A549 (cell line): ENCODE data around the gene KANK2. TPM values are rescaled to one million over a fixed set of nuclear protein-coding genes. Genes with fewer than 3 reads are reported as not detected.

ENCODE experiments used
- ATAC-seq, 2 experiments: fragments of 200-7000 bp in 1 of 2; fragments of >200 bp in 1 of 2; cut with Nextera tagmentation in 1 of 2; cut with Tn5 transposase in 1 of 2; 3 replicates each; pipeline versions ENCODE4 v1.8.0 to v1.9.1; 2018 to 2020; ENCODE audit warnings: mild to moderate bottlenecking in 1 of 2, moderate library complexity in 1 of 2
- CTCF ChIA-PET: fragments of 300-600 bp; sonication (Branson Sonifier 250); formaldehyde crosslinking; extraction: SDS; loops from one replicate; lab custom pipeline; 2021; ENCODE audit warnings: antibody characterized with exemption, inconsistent platforms; lab: Yijun Ruan, JAX
- POLR2A ChIA-PET: fragments of 350-600 bp; formaldehyde crosslinking; extraction: SDS; loops from one replicate; lab custom pipeline; 2021; ENCODE audit warnings: antibody characterized with exemption, inconsistent platforms; lab: Yijun Ruan, JAX
- DNase-seq, 2 experiments: peaks; one replicate each; pipeline versions ENCODE4 v3.0.0 to v3.0.0-alpha.2; 2011 to 2016; ENCODE audit warnings: low read depth in 1 of 2, low spot score in 1 of 2
- FAIRE-seq: peaks from 2 replicates; lab custom pipeline; 2011; peaks lifted over from hg19 to GRCh38; lab: Jason Lieb, UNC
- H3K27ac ChIP-seq, 2 experiments: fragments of >200 bp; sonication (Bioruptor Twin); formaldehyde crosslinking; 3 replicates each; pipeline ENCODE4 v1.5.1; 2016 to 2017
- H3K4me1 ChIP-seq: fragments of >200 bp; sonication (Bioruptor Twin); formaldehyde crosslinking; 3 replicates; pipeline ENCODE4 v1.6.1; 2016
- H3K4me2 ChIP-seq: fragments of >200 bp; sonication (Bioruptor Twin); formaldehyde crosslinking; 3 replicates; pipeline ENCODE4 v1.6.1; 2016
- H3K4me3 ChIP-seq: fragments of >200 bp; sonication (Bioruptor Twin); formaldehyde crosslinking; 3 replicates; pipeline ENCODE4 v1.5.1; 2016
- H3K9me3 ChIP-seq: fragments of >200 bp; sonication (Bioruptor Twin); formaldehyde crosslinking; 3 replicates; pipeline ENCODE4 v1.6.1; 2016
- CBX8 ChIP-seq: fragments of 200-600 bp; sonication (generic); IDR thresholded peaks from 2 replicates; pipeline ENCODE4 v1.6.1; 2016
- CHD2 ChIP-seq: fragments of 150-350 bp; IDR thresholded peaks from 2 replicates; pipeline ENCODE4 v1.6.1; 2014; ENCODE audit warnings: low read length; ENCODE audit not compliant: partially characterized antibody
- CHD4 ChIP-seq: fragments of 200-600 bp; sonication (generic); IDR thresholded peaks from 2 replicates; pipeline ENCODE4 v1.6.1; 2016; ENCODE audit warnings: antibody characterized with exemption, mild to moderate bottlenecking, borderline replicate concordance
- ELK1 ChIP-seq: fragments of 150-350 bp; IDR thresholded peaks from 2 replicates; pipeline ENCODE4 v1.6.1; 2014; ENCODE audit warnings: low read depth, mild to moderate bottlenecking, low read length
- HES2 ChIP-seq: fragments of >200 bp; sonication (Bioruptor Twin); formaldehyde crosslinking; IDR thresholded peaks from 2 replicates; pipeline ENCODE4 v1.6.1; 2016
- HOXB13 ChIP-seq: fragments of 250-450 bp; sonication (Bioruptor Pico); IDR thresholded peaks from 2 replicates; pipeline ENCODE4 v1.5.0; 2020; ENCODE audit warnings: low read depth, mild to moderate bottlenecking, moderate library complexity
- HOXB5 ChIP-seq: fragments of 250-450 bp; sonication (Bioruptor Pico); IDR thresholded peaks from 2 replicates; pipeline ENCODE4 v1.5.0; 2020; ENCODE audit warnings: mild to moderate bottlenecking, moderate library complexity
- JUN ChIP-seq, 2 experiments: fragments of >200 bp; sonication (Bioruptor Twin); formaldehyde crosslinking; IDR thresholded peaks; 2 replicates in 1 of 2; 3 replicates in 1 of 2; pipeline ENCODE4 v1.6.1; 2016 to 2017
- JUNB ChIP-seq: fragments of >200 bp; sonication (Bioruptor Twin); formaldehyde crosslinking; IDR thresholded peaks from 2 replicates; pipeline ENCODE4 v1.6.1; 2016
- NFE2L2 ChIP-seq: fragments of 150-350 bp; conservative IDR thresholded peaks from 2 replicates; pipeline ENCODE4 v1.6.1; 2014; ENCODE audit warnings: low read length
- PHF8 ChIP-seq: fragments of 200-600 bp; sonication (generic); IDR thresholded peaks from 2 replicates; pipeline ENCODE4 v1.6.1; 2016; ENCODE audit warnings: low read depth, mild to moderate bottlenecking, antibody characterized with exemption, moderate library complexity, borderline replicate concordance
- POLR2A ChIP-seq: IDR thresholded peaks from 2 replicates; pipeline ENCODE4 v1.6.1; 2012; ENCODE audit warnings: mild to moderate bottlenecking, low read length
- POLR2AphosphoS2 ChIP-seq: conservative IDR thresholded peaks from 2 replicates; pipeline ENCODE4 v1.6.1; 2012; ENCODE audit warnings: low read length, improper control_type of control experiment, inconsistent platforms
- SREBF2 ChIP-seq: fragments of 450-650 bp; IDR thresholded peaks from 2 replicates; pipeline ENCODE4 v1.6.1; 2014; ENCODE audit warnings: mild to moderate bottlenecking, moderate library complexity
- USF2 ChIP-seq: fragments of 450-650 bp; IDR thresholded peaks from 2 replicates; pipeline ENCODE4 v1.6.1; 2014; ENCODE audit warnings: antibody characterized with exemption
- ZC3H11A ChIP-seq: fragments of 450-650 bp; IDR thresholded peaks from 2 replicates; pipeline ENCODE4 v1.6.1; 2014; ENCODE audit warnings: antibody characterized with exemption, mild to moderate bottlenecking
- ZFP36 ChIP-seq: fragments of 450-650 bp; IDR thresholded peaks from 2 replicates; pipeline ENCODE4 v1.6.1; 2014; ENCODE audit warnings: borderline replicate concordance; ENCODE audit not compliant: partially characterized antibody
- WGBS: methylation state at CpG from one replicate; pipeline ENCODE4 v1.1.6; 2017; ENCODE audit errors: missing lambda C conversion rate; 5-methylcytosine and 5-hydroxymethylcytosine counted together
- polyA plus RNA-seq, 4 experiments: library from polyadenylated mRNA; depleted of rRNA in 3 of 4; stranded (reverse); fragments of >200 nt; fragmentation: RNase III in 1 of 4; extraction: RNeasy Plus Mini Kit Qiagen cat#74134 plus additional on column Dnase treatment in 1 of 4; gene quantifications; 2 replicates in 3 of 4; 3 replicates in 1 of 4; pipeline ENCODE4 v1.2.3, GENCODE V29; 2011 to 2017
- TF ChIP-seq, protein P1 (sequence below): IDR thresholded peaks from 2 replicates; pipeline ENCODE4 v1.6.1; 2012
- TF ChIP-seq, protein P2 (sequence below): fragments of >200 bp; sonication (Bioruptor Twin); formaldehyde crosslinking; IDR thresholded peaks from 3 replicates; pipeline ENCODE4 v1.5.1; 2016
- TF ChIP-seq, protein P3 (sequence below): fragments of >200 bp; sonication (Bioruptor Twin); formaldehyde crosslinking; IDR thresholded peaks from 3 replicates; pipeline ENCODE4 v1.6.1; 2016

KANK2 gene
- polyA plus RNA-seq, 2 of the 4 experiments (the other 2 are of a cell fraction), result 20.5 to 68.0 TPM

GRCh38 chr19:11198769-11199424, 1.6 kb upstream of the KANK2 start:
- H3K4me1 ChIP-seq, result peaks cover 50% of the 10 kb centered on the region
- ChIA-PET POLR2A (interaction anchor here (0.7 to 1.7 kb wide), 3 partner anchors 56 to 113 kb away, joined by 4 to 8 read pairs (median 7); no protein-coding TSS in a partner anchor), CTCF (interaction anchor here (0.8 to 6.4 kb wide), 3 partner anchors 8 to 262 kb away, joined by 5 to 40 read pairs (median 6); no protein-coding TSS in a partner anchor)
- FAIRE-seq (no peak), DNase-seq (no peak), ATAC-seq (no peak)
- peak overlapping the region; percentile 38; the same call in 1 of the 3 replicates for H3K4me2 ChIP-seq
- H3K9me3 ChIP-seq, result no peaks in the 10 kb centered on the region
- peak overlapping the region; percentile 92 to 98 for H3K27ac ChIP-seq
- no peak for TF ChIP-seq JUN (IDR thresholded peaks at IDR 0.05)
- peak; percentile 60 for TF ChIP-seq USF2
- no peak for TF ChIP-seq NFE2L2
- no peak overlapping the region for H3K4me3 ChIP-seq
- WGBS, result 62% methylated on average over 7 of the region's 7 CpGs

GRCh38 chr19:11198175-11198534, 810 bp upstream of the KANK2 start:
- DNase-seq (no peak), FAIRE-seq (no peak), ATAC-seq (peak in 1 of 2 experiments; percentile 3; a peak in 1 of 6 replicates)
- no peak for TF ChIP-seq HOXB5 (CRISPR knock-in tag)
- no peak for TF ChIP-seq SREBF2
- TF ChIP-seq ZFP36, result no peak
- TF ChIP-seq POLR2A, result no peak
- TF ChIP-seq, protein P1, sequence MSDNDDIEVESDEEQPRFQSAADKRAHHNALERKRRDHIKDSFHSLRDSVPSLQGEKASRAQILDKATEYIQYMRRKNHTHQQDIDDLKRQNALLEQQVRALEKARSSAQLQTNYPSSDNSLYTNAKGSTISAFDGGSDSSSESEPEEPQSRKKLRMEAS, result no peak; the same call in 1 of the 2 replicates
- no peak for TF ChIP-seq HOXB13 (CRISPR knock-in tag)
- TF ChIP-seq CHD2, result no peak
- 0 out of 2 replicates have a peak, but pooled peaks have one; percentile 77 for TF ChIP-seq CHD4
- no peak for TF ChIP-seq CBX8
- TF ChIP-seq POLR2AphosphoS2, result no peak
- TF ChIP-seq ZC3H11A, result no peak
- TF ChIP-seq HES2, result no peak
- TF ChIP-seq PHF8, result no peak
- TF ChIP-seq, protein P2, sequence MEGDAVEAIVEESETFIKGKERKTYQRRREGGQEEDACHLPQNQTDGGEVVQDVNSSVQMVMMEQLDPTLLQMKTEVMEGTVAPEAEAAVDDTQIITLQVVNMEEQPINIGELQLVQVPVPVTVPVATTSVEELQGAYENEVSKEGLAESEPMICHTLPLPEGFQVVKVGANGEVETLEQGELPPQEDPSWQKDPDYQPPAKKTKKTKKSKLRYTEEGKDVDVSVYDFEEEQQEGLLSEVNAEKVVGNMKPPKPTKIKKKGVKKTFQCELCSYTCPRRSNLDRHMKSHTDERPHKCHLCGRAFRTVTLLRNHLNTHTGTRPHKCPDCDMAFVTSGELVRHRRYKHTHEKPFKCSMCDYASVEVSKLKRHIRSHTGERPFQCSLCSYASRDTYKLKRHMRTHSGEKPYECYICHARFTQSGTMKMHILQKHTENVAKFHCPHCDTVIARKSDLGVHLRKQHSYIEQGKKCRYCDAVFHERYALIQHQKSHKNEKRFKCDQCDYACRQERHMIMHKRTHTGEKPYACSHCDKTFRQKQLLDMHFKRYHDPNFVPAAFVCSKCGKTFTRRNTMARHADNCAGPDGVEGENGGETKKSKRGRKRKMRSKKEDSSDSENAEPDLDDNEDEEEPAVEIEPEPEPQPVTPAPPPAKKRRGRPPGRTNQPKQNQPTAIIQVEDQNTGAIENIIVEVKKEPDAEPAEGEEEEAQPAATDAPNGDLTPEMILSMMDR, result 0 out of 3 replicates have a peak, but pooled peaks have one; percentile 3
- TF ChIP-seq JUNB, result no peak
- TF ChIP-seq, protein P3, sequence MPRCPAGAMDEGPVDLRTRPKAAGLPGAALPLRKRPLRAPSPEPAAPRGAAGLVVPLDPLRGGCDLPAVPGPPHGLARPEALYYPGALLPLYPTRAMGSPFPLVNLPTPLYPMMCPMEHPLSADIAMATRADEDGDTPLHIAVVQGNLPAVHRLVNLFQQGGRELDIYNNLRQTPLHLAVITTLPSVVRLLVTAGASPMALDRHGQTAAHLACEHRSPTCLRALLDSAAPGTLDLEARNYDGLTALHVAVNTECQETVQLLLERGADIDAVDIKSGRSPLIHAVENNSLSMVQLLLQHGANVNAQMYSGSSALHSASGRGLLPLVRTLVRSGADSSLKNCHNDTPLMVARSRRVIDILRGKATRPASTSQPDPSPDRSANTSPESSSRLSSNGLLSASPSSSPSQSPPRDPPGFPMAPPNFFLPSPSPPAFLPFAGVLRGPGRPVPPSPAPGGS, result no peak
- TF ChIP-seq ELK1, result no peak
- Histone ChIP-seq H3K4me2 (peak overlapping the region; percentile 78), H3K9me3 (no peaks in the 10 kb centered on the region), H3K4me3 (no peak overlapping the region; the same call in 2 of the 3 replicates), H3K4me1 (peaks cover 43% of the 10 kb centered on the region), H3K27ac (peak overlapping the region; percentile 92 to 98)
- ChIA-PET POLR2A (interaction anchor here (0.5 to 1.7 kb wide), 3 partner anchors 20 to 60 kb away, joined by 3 to 8 read pairs (median 7); no protein-coding TSS in a partner anchor), CTCF (interaction anchor here (0.8 to 6.4 kb wide), 6 partner anchors 9 to 261 kb away, joined by 4 to 40 read pairs (median 5); no protein-coding TSS in a partner anchor)
- WGBS, result 84% methylated on average over 7 of the region's 7 CpGs
